H1 (cell line): ENCODE data around the gene KLHDC7B. TPM values are rescaled to one million over a fixed set of nuclear protein-coding genes. Genes with fewer than 3 reads are reported as not detected.

Source experiments
- CTCF ChIA-PET: fragments of 300-600 bp; sonication (Branson Sonifier 250); formaldehyde crosslinking; loops from one replicate; lab custom pipeline; 2021; ENCODE audit not compliant: partially characterized antibody; lab: Charles Lee
- POLR2A ChIA-PET: fragments of 300-600 bp; sonication (Branson Sonifier 250); formaldehyde crosslinking; loops from one replicate; lab custom pipeline; 2021; ENCODE audit warnings: inconsistent platforms; ENCODE audit not compliant: partially characterized antibody; lab: Charles Lee
- DNase-seq, 2 experiments: peaks; one replicate each; pipeline versions ENCODE4 v3.0.0 to v3.0.0-alpha.2; 2010 to 2022; ENCODE audit warnings: low spot score in 2 of 2, low read depth in 1 of 2, mixed read lengths in 1 of 2
- FAIRE-seq: peaks from 2 replicates; lab custom pipeline; 2011; peaks lifted over from hg19 to GRCh38; lab: Jason Lieb, UNC
- H2AFZ ChIP-seq: 2 replicates; pipeline ENCODE4 v1.8.1; 2012; ENCODE audit warnings: low read length, inconsistent platforms
- H2AK5ac ChIP-seq: 2 replicates; pipeline ENCODE4 v1.6.1; 2013; ENCODE audit warnings: low read depth, low read length
- H2BK120ac ChIP-seq: replicated peaks from 2 replicates; pipeline ENCODE3; 2013; ENCODE audit warnings: low read depth, low read length, inconsistent platforms
- H2BK12ac ChIP-seq: 2 replicates; pipeline ENCODE4 v1.6.1; 2013; ENCODE audit warnings: low read depth, low read length
- H2BK15ac ChIP-seq: 2 replicates; pipeline ENCODE4 v1.6.1; 2013; ENCODE audit warnings: low read length
- H2BK20ac ChIP-seq: 2 replicates; pipeline ENCODE4 v1.6.1; 2013; ENCODE audit warnings: low read length
- H2BK5ac ChIP-seq: 2 replicates; pipeline ENCODE4 v1.6.1; 2013; ENCODE audit warnings: low read depth, low read length
- H3K14ac ChIP-seq: 2 replicates; pipeline ENCODE4 v1.6.1; 2013; ENCODE audit warnings: inconsistent platforms; ENCODE audit not compliant: insufficient read length
- H3K18ac ChIP-seq: 2 replicates; pipeline ENCODE4 v1.6.1; 2013; ENCODE audit warnings: low read length; ENCODE audit errors: extremely low read depth
- H3K23ac ChIP-seq: 2 replicates; pipeline ENCODE4 v1.6.1; 2013; ENCODE audit warnings: inconsistent platforms; ENCODE audit not compliant: insufficient read length
- H3K23me2 ChIP-seq: 2 replicates; pipeline ENCODE4 v1.6.1; 2013; ENCODE audit warnings: low read depth, low read length
- H3K27ac ChIP-seq: 2 replicates; pipeline ENCODE4 v1.6.1; 2011; ENCODE audit warnings: low read depth, low read length, inconsistent platforms
- H3K27me3 ChIP-seq, 4 experiments: replicated peaks in 1 of 4; 1 replicate in 1 of 4; 2 replicates in 3 of 4; pipeline versions ENCODE4 v1.6.1 to v1.8.1; 2011 to 2013; ENCODE audit warnings: low read length in 3 of 4, mild to moderate bottlenecking in 3 of 4, inconsistent platforms in 2 of 4, mixed read lengths in 2 of 4, moderate library complexity in 1 of 4; ENCODE audit not compliant: control insufficient read depth in 3 of 4, insufficient read depth in 3 of 4; ENCODE audit errors: extremely low read depth in 1 of 4
- H3K36me3 ChIP-seq, 4 experiments: 2 replicates each; pipeline versions ENCODE4 v1.6.1 to v1.8.1; 2011 to 2013; ENCODE audit warnings: mild to moderate bottlenecking in 4 of 4, low read length in 3 of 4, moderate library complexity in 2 of 4, control low read depth in 1 of 4, inconsistent platforms in 1 of 4; ENCODE audit not compliant: insufficient read depth in 4 of 4, control insufficient read depth in 2 of 4
- H3K4ac ChIP-seq: replicated peaks from 2 replicates; pipeline ENCODE3; 2013; ENCODE audit warnings: low read length, low read depth, mixed read lengths, inconsistent platforms; ENCODE audit not compliant: insufficient read length
- H3K4me1 ChIP-seq, 4 experiments: replicated peaks in 1 of 4; 1 replicate in 1 of 4; 2 replicates in 3 of 4; pipeline versions ENCODE4 v1.6.1 to v1.8.1; 2011 to 2013; ENCODE audit warnings: low read length in 3 of 4, inconsistent platforms in 2 of 4, mixed read lengths in 1 of 4; ENCODE audit not compliant: insufficient read depth in 4 of 4, control insufficient read depth in 3 of 4
- H3K4me2 ChIP-seq, 2 experiments: 2 replicates each; pipeline versions ENCODE4 v1.6.1 to v1.8.1; 2011 to 2013; ENCODE audit warnings: low read depth in 2 of 2, low read length in 2 of 2, control low read depth in 1 of 2, inconsistent platforms in 1 of 2, mild to moderate bottlenecking in 1 of 2; ENCODE audit not compliant: insufficient read depth in 1 of 2
- H3K4me3 ChIP-seq, 4 experiments: fragments of 200-600, 300-600 bp in 1 of 4; sonication (generic), shearing (Covaris generic), sonication (Bioruptor Twin) in 1 of 4; 2 replicates each; pipeline versions ENCODE4 v1.5.1 to v1.8.1; 2011 to 2016; ENCODE audit warnings: low read length in 4 of 4, low read depth in 3 of 4, control low read depth in 2 of 4, inconsistent platforms in 2 of 4, mild to moderate bottlenecking in 2 of 4, mixed read lengths in 1 of 4, moderate library complexity in 1 of 4; ENCODE audit not compliant: insufficient read depth in 2 of 4; ENCODE audit errors: extremely low read depth in 1 of 4
- H3K56ac ChIP-seq: replicated peaks from 2 replicates; pipeline ENCODE3; 2013; ENCODE audit warnings: low read depth, mild to moderate bottlenecking, mixed read lengths, low read length, inconsistent platforms; ENCODE audit not compliant: insufficient read length
- H3K79me1 ChIP-seq: 2 replicates; pipeline ENCODE4 v1.6.1; 2013; ENCODE audit warnings: low read depth, low read length, control low read depth
- H3K79me2 ChIP-seq, 2 experiments: 2 replicates each; pipeline versions ENCODE4 v1.6.1 to v1.8.1; 2012 to 2013; ENCODE audit warnings: low read length in 2 of 2, mild to moderate bottlenecking in 2 of 2, inconsistent platforms in 1 of 2; ENCODE audit not compliant: insufficient read depth in 2 of 2, control insufficient read depth in 1 of 2
- H3K9ac ChIP-seq, 4 experiments: replicated peaks in 1 of 4; 1 replicate in 1 of 4; 2 replicates in 3 of 4; pipeline versions ENCODE4 v1.6.1 to v1.8.1; 2011 to 2013; ENCODE audit warnings: low read depth in 3 of 4, low read length in 3 of 4, control low read depth in 2 of 4, mild to moderate bottlenecking in 2 of 4, moderate library complexity in 2 of 4, inconsistent platforms in 1 of 4; ENCODE audit errors: extremely low read depth in 1 of 4
- H3K9me3 ChIP-seq, 2 experiments: 2 replicates each; pipeline versions ENCODE4 v1.6.1 to v1.8.1; 2012 to 2013; ENCODE audit warnings: mild to moderate bottlenecking in 2 of 2, moderate library complexity in 2 of 2, control low read depth in 1 of 2, inconsistent platforms in 1 of 2, low read depth in 1 of 2, low read length in 1 of 2, mixed read lengths in 1 of 2; ENCODE audit not compliant: insufficient read depth in 2 of 2
- H4K20me1 ChIP-seq, 2 experiments: replicated peaks in 1 of 2; 2 replicates each; pipeline versions ENCODE3 to v1.8.1; 2011 to 2013; ENCODE audit warnings: inconsistent platforms in 2 of 2, low read length in 2 of 2, mild to moderate bottlenecking in 1 of 2; ENCODE audit not compliant: insufficient read depth in 2 of 2, control insufficient read depth in 1 of 2
- H4K5ac ChIP-seq: 2 replicates; pipeline ENCODE4 v1.6.1; 2013; ENCODE audit warnings: low read length, low read depth, mixed read lengths, inconsistent platforms; ENCODE audit not compliant: insufficient read length
- H4K8ac ChIP-seq: 2 replicates; pipeline ENCODE4 v1.8.0; 2013; ENCODE audit warnings: mild to moderate bottlenecking, moderate library complexity, low read length, inconsistent platforms; ENCODE audit not compliant: insufficient read depth; ENCODE audit errors: extremely low read depth
- H4K91ac ChIP-seq: replicated peaks from 2 replicates; pipeline ENCODE3; 2013; ENCODE audit warnings: low read length, mixed read lengths, inconsistent platforms; ENCODE audit not compliant: insufficient read length
- ATF3 ChIP-seq: IDR thresholded peaks from 2 replicates; pipeline ENCODE4 v1.6.1; 2011; ENCODE audit warnings: low read depth, mild to moderate bottlenecking, low read length; ENCODE audit not compliant: insufficient read depth
- CEBPB ChIP-seq: IDR thresholded peaks from 2 replicates; pipeline ENCODE4 v1.6.1; 2012; ENCODE audit warnings: low read depth, low read length
- CTBP2 ChIP-seq: IDR thresholded peaks from 2 replicates; pipeline ENCODE4 v1.7.0; 2011; ENCODE audit warnings: borderline replicate concordance, mild to moderate bottlenecking, moderate library complexity, mixed read lengths, low read length; ENCODE audit not compliant: insufficient read depth, insufficient read length
- KDM4A ChIP-seq: IDR thresholded peaks from one replicate; pipeline ENCODE4 v1.7.1; 2012; ENCODE audit warnings: low read depth, mild to moderate bottlenecking, moderate library complexity, low read length, inconsistent platforms; ENCODE audit not compliant: severe bottlenecking
- NANOG ChIP-seq: IDR thresholded peaks from 2 replicates; pipeline ENCODE4 v1.6.1; 2011; ENCODE audit warnings: low read length, low read depth, mild to moderate bottlenecking, inconsistent platforms; ENCODE audit not compliant: insufficient read depth, poor library complexity, severe bottlenecking
- NRF1 ChIP-seq: IDR thresholded peaks from 2 replicates; pipeline ENCODE4 v1.6.1; 2011; ENCODE audit warnings: mild to moderate bottlenecking, low read depth, low read length, improper control_type of control experiment
- RNF2 ChIP-seq: fragments of 200-900, 300-1000 bp; sonication (generic); IDR thresholded peaks from 2 replicates; pipeline ENCODE4 v1.7.1; 2016; ENCODE audit warnings: borderline replicate concordance, low read depth, mild to moderate bottlenecking, antibody characterized with exemption, low read length; ENCODE audit not compliant: poor library complexity, severe bottlenecking; ENCODE audit errors: missing control alignments
- SP1 ChIP-seq: IDR thresholded peaks from 2 replicates; pipeline ENCODE4 v1.6.1; 2011; ENCODE audit warnings: low read depth, low read length
- SP2 ChIP-seq: IDR thresholded peaks from 2 replicates; pipeline ENCODE4 v1.6.1; 2012; ENCODE audit warnings: mild to moderate bottlenecking, low read length, inconsistent platforms
- TCF12 ChIP-seq: IDR thresholded peaks from 2 replicates; pipeline ENCODE4 v1.6.1; 2011; ENCODE audit warnings: low read depth, mild to moderate bottlenecking, low read length
- WGBS, 2 experiments: shearing (Covaris generic) in 1 of 2; methylation state at CpG; one replicate each; pipeline versions ENCODE4 v1.1.6 to v1.1.7; 2013 to 2015; ENCODE audit warnings: low lambda C conversion rate in 2 of 2, mixed read lengths in 2 of 2, inconsistent platforms in 1 of 2, low coverage in 1 of 2, missing lambda C conversion rate in 1 of 2; ENCODE audit not compliant: insufficient replicate concordance in 2 of 2, insufficient coverage in 1 of 2, insufficient read length in 1 of 2; ENCODE audit errors: extremely low coverage in 1 of 2, missing lambda C conversion rate in 1 of 2; 5-methylcytosine and 5-hydroxymethylcytosine counted together
- polyA plus RNA-seq, 7 experiments: library from polyadenylated mRNA; depleted of rRNA in 3 of 7; stranded (reverse) in 5 of 7; unstranded in 2 of 7; fragments of >200 nt in 5 of 7; fragments of 200-250 nt in 2 of 7; gene quantifications; 1 replicate in 5 of 7; 2 replicates in 1 of 7; 4 replicates in 1 of 7; pipeline versions ENCODE4 v1.2.1 to v1.2.3, GENCODE V29; 2011 to 2013; ENCODE audit warnings: missing spikeins in 2 of 7, mixed read lengths in 2 of 7
- total RNA-seq: library from RNA; stranded (reverse); fragmentation: NEBNext Ultra II Directional; extraction: Animal tissue kit (Norgen Biotek cat#: 25700); gene quantifications from 2 replicates; pipeline ENCODE4 v1.2.1, GENCODE V29; 2021

The KLHDC7B gene
- total and polyA plus RNA-seq, 2 of the 8 experiments (the other 6 are each of a cell fraction or from before 2014, with no cell fraction given): not detected

- DNase-seq (no peak), FAIRE-seq (no peak)
- Histone ChIP-seq H3K4me1 (peaks cover 0 to 4% (median 3%) of the 10 kb centered on the region in 4 experiments; a peak in 3 of 7 replicates), H3K4me3 (no peak overlapping the region), H3K9me3 (no peaks in the 10 kb centered on the region), H2BK20ac (no peak overlapping the region), H3K36me3 (peaks cover 6 to 13% (median 10%) of the 10 kb centered on the region in 4 experiments; a peak in 7 of 8 replicates), H2BK15ac (no peak overlapping the region), H3K79me1 (peaks cover 7% of the 10 kb centered on the region; the same call in 1 of the 2 replicates), H3K27ac (no peak overlapping the region), H2AK5ac (no peak overlapping the region), H3K56ac (no peak overlapping the region), H4K91ac (no peak overlapping the region), H3K4ac (no peak overlapping the region), H4K20me1 (peaks cover 5 to 10% of the 10 kb centered on the region in 2 experiments), H3K79me2 (peaks cover 0 to 7% of the 10 kb centered on the region in 2 experiments; a peak in 1 of 4 replicates), H3K23me2 (peaks cover 4% of the 10 kb centered on the region; the same call in 1 of the 2 replicates), H3K14ac (no peak overlapping the region), H2BK120ac (no peak overlapping the region), H4K8ac (no peak overlapping the region), H3K18ac (no peak overlapping the region), H2BK12ac (no peak overlapping the region), H3K9ac (no peak overlapping the region), H4K5ac (no peak overlapping the region), H2BK5ac (no peak overlapping the region), H3K23ac (no peak overlapping the region), H3K27me3 (no peaks in the 10 kb centered on the region), H2AFZ (no peak overlapping the region), H3K4me2 (no peak overlapping the region)
- CTCF ChIA-PET: interaction anchor here (0.6 to 8.1 kb wide), 18 partner anchors 10 to 123 kb away, joined by 3 to 84 read pairs (median 8); partner anchors contain the start of genes SCO2 and SYCE3
- POLR2A ChIA-PET: interaction anchor here (1.4 to 5.4 kb wide), 3 partner anchors 12 to 35 kb away, joined by 3 to 37 read pairs (median 8); partner anchors contain the start of gene SYCE3
- 94% methylated on average over 18 of the region's 18 CpGs; no CpG with 5 or more reads in 1 of the 2 experiments for WGBS, 2 experiments
- TF ChIP-seq SP1 (no peak), NANOG (no peak), RNF2 (no peak), NRF1 (no peak), KDM4A (no peak), SP2 (no peak), ATF3 (no peak), TCF12 (no peak), CTBP2 (no peak), CEBPB (no peak)
Observed at GRCh38 chr22:50576806-50577696, 31.4 kb downstream of the KLHDC7B start.
